GM18511 (cell line): ENCODE results near the gene FASTK.

Experiments used
- ATAC-seq: cut with Tn5 transposase; IDR thresholded peaks from one replicate; pipeline ENCODE4 v1.9.1; 2021; ENCODE audit warnings: mild to moderate bottlenecking, moderate library complexity; ENCODE audit not compliant: unreplicated experiment

Gene FASTK

GRCh38 chr7:151083071-151083823 lies 2.6 kb upstream of the FASTK start, which contains the start of gene TMUB1:
Gene TMUB1, minus strand, starts transcription at chr7:151083493. Its CDS starts 930 bp downstream, at chr7:151082563.
- peak; percentile 53 for ATAC-seq

- no peak for ATAC-seq
These were observed 1.8 kb upstream of the FASTK start for GRCh38 chr7:151082141-151083070.

- no peak for ATAC-seq
These were observed 827 bp upstream of the FASTK start for GRCh38 chr7:151081170-151082101.

GRCh38 chr7:151080067-151080521 lies 515 bp downstream of the FASTK start:
- peak; percentile 4 for ATAC-seq

GRCh38 chr7:151079199-151079910 lies 1.3 kb downstream of the FASTK start:
- no peak for ATAC-seq

- no peak for ATAC-seq
These were observed 2.2 kb downstream of the FASTK start for GRCh38 chr7:151078233-151079040.

- ATAC-seq: no peak
These were observed 2.8 kb downstream of the FASTK start for GRCh38 chr7:151077705-151078232.

- ATAC-seq: no peak
These were observed 3.5 kb downstream of the FASTK start for GRCh38 chr7:151076863-151077704.

- no peak for ATAC-seq
These were observed 4.6 kb downstream of the FASTK start for GRCh38 chr7:151075978-151076426.

GRCh38 chr7:151075662-151075971 lies 5.0 kb downstream of the FASTK start:
- ATAC-seq: no peak

GRCh38 chr7:151074817-151075661 lies 5.6 kb downstream of the FASTK start:
- no peak for ATAC-seq

- ATAC-seq: no peak
These were observed 6.6 kb downstream of the FASTK start for GRCh38 chr7:151073990-151074389.

- ATAC-seq: no peak
These were observed 9.4 kb downstream of the FASTK start for GRCh38 chr7:151071032-151071866.

GRCh38 chr7:151070574-151070960 lies 10.0 kb downstream of the FASTK start:
- ATAC-seq: no peak

- ATAC-seq: no peak
These were observed 10.6 kb downstream of the FASTK start for GRCh38 chr7:151069841-151070573.
